GM10248 (cell line): Measurements from ENCODE around the gene MYO5B.

Experiments
- CTCF ChIA-PET: fragments of 300-600 bp; sonication (Branson Sonifier 250); formaldehyde crosslinking; extraction: SDS; loops from one replicate; lab custom pipeline; 2021; ENCODE audit warnings: antibody characterized with exemption; lab: Yijun Ruan, JAX
- POLR2A ChIA-PET: fragments of 350-650 bp; sonication (Branson Sonifier 250); formaldehyde crosslinking; extraction: SDS; loops from one replicate; lab custom pipeline; 2020; ENCODE audit warnings: antibody characterized with exemption; lab: Yijun Ruan, JAX
- DNase-seq: peaks from one replicate; pipeline ENCODE4 v3.0.0; 2012; ENCODE audit errors: extremely low spot score
- TF ChIP-seq, protein P1 (sequence below): IDR thresholded peaks from 2 replicates; pipeline ENCODE4 v1.5.1; 2012; ENCODE audit warnings: mild to moderate bottlenecking, low read depth; ENCODE audit errors: extremely low read depth, missing control alignments, control extremely low read depth

MYO5B gene

DNA sequence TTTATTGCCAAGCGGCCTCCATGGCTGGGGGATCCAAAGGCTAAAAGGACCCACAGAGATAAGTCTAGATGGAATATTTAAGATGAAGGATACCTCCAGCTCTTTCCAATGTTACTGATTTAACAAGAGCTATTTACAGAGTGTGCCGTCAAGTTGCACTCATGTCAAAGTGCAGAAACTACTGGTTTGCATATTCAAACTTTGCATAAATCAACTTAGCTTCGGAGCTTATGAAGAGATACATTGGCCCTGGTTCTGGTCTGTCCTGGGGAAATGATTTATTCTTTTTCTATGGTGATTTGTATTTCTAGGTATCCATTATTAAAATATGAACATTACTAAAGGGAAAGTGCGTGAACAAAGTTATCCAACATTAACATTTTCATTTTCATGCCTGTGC, 14.4 kb upstream of the MYO5B start:
- no peak for DNase-seq
- TF ChIP-seq, protein P1, sequence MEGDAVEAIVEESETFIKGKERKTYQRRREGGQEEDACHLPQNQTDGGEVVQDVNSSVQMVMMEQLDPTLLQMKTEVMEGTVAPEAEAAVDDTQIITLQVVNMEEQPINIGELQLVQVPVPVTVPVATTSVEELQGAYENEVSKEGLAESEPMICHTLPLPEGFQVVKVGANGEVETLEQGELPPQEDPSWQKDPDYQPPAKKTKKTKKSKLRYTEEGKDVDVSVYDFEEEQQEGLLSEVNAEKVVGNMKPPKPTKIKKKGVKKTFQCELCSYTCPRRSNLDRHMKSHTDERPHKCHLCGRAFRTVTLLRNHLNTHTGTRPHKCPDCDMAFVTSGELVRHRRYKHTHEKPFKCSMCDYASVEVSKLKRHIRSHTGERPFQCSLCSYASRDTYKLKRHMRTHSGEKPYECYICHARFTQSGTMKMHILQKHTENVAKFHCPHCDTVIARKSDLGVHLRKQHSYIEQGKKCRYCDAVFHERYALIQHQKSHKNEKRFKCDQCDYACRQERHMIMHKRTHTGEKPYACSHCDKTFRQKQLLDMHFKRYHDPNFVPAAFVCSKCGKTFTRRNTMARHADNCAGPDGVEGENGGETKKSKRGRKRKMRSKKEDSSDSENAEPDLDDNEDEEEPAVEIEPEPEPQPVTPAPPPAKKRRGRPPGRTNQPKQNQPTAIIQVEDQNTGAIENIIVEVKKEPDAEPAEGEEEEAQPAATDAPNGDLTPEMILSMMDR: no peak
- ChIA-PET POLR2A (no interaction called here), CTCF (interaction anchor here (2.5 to 8.3 kb wide), 3 partner anchors 9 to 148 kb away, joined by 13 to 60 read pairs (median 19); no protein-coding TSS in a partner anchor)

DNA sequence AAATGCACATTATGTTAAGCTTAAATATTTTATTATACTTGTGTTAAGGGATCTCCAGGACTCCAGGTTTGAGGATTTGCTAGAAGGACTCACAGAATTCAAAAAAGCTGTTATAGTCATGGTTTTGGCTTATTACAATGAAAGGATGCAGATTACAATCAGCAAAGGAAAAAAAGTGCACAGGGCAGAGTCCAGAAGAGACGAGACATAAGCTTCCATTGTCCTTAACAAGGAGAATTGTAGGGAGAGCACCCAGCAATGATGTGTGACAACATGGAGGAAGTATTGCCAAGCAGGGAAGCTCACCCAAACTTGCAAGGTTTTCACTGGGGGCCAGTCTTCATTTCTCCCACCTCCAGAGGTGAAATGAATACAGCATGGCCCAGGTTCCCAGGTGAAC, 12.8 kb upstream of the MYO5B start:
- DNase-seq: no peak
- CTCF ChIA-PET: interaction anchor here (1.2 to 8.3 kb wide), 8 partner anchors 9 to 149 kb away, joined by 3 to 60 read pairs (median 4); partner anchors contain the start of gene MYO5B
- TF ChIP-seq, protein P1: no peak
- POLR2A ChIA-PET: no interaction called here

DNA sequence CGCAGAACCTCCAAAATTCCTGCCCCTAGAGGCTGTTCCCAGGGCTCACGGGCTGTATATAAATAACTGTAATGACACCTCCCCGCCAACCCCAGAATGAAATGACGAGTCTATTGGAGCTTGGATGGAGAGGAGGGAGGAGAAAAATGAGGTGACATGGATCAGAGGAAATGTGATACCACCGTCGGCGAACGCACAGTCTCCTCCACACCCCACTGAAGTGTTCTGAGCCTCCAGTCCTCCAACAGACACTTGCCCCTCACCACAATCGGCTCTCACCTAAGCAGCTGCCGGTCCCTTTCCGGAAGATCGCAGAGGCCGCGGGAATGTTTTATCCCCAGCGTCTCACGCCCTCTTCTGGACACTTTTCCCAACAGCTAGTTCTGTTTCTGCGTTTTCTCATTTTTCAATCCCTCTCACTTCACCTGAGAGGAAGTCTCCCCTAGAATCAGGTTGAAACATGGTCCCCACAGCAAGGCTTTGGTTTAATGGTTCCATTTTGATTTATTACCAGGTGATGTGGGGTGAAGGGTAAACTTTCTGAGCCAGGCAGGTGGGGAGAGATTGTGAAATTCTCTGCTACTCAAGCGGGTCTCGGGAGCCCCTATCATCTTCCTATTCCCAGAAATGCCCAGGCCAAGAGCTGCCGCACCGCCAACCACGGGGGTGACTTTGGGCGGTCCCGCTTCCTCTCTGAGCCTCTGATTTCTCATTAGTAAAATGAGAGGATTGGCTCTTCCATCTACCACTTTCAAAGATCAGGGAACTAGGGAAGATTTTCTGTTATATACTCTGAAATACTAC, 9.1 kb upstream of the MYO5B start:
- TF ChIP-seq, protein P1: peak; percentile 46
- DNase-seq: peak; percentile 51
- ChIA-PET POLR2A (no interaction called here), CTCF (interaction anchor here (0.9 to 8.3 kb wide), 21 partner anchors 9 to 1530 kb away, joined by 3 to 60 read pairs (median 3); partner anchors contain the start of gene MYO5B)

DNA sequence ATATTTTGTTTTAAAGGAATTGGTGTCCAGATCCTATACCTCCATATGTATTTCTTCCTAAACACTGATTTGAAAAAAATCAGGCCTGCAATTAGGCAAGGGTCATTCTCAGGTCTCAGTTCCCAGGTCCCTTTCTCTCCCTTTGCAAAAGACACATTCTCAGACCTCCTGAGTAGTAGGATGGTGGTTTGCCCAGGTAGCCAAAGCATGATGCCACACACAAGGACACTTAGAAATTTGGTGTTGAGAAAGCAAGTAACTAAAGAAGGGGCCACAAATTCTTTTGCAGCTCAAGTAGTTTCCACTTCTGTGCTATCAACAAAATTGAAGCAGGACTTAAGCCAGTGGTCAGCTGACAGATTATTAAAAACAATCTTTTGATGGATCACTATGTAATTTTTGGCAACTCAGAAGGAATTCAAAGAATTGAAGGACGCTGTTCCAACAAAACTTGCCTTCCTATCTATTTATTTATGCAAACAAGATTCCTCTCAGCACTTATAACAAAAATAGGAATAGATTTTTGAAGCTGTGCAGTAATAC, 6.6 kb upstream of the MYO5B start:
- CTCF ChIA-PET: interaction anchor here (1.3 to 8.3 kb wide), 3 partner anchors 18 to 209 kb away, joined by 3 to 60 read pairs (median 4); no protein-coding TSS in a partner anchor
- POLR2A ChIA-PET: no interaction called here
- DNase-seq: no peak
- TF ChIP-seq, protein P1: no peak

DNA sequence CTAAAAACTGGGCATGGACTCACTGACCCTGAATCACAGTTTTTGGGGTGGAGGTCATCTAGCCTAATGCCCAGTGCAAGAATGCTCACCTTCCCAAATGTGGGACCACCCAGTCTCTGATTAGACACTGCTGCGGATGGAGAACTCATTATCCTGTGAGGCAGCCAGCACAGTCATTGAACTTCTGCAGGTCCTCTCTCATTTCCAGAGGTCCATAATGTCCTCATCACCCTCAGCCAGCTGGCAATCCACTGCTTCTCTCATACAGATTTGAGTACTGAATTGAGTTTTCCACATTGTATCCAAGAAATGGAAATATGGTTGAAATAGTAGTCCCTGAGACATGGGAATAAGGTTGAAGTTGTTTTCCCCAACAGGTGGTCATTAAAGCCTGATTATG, 5.0 kb upstream of the MYO5B start:
- no peak for DNase-seq
- ChIA-PET CTCF (interaction anchor here (1.6 kb wide), 1 partner anchor 157 kb away, joined by 6 read pairs; no protein-coding TSS in a partner anchor), POLR2A (no interaction called here)
- TF ChIP-seq, protein P1: no peak

DNA sequence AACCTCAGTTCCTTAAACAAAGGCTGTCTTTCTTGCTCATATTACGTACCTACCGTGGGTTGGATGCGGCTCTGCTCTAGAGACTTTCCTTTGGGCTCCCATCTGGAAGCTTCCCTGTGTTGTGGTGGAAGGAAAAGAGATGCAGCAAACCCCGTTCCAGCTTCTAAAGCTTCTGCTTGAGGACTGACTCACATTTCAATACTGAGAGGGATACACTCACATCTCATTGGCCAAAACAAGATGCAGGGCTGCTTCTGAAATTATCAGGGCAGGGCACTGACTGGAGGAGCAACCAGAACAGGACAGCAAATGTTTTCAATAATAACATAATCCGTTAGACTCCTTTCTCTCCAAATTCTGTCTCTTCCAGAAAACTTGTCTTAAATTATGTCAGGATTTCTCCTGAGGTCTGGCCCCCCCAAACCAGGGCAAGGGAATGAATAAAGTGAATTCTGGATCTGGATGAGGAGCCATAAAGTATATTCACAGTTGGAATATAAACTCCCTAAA, 4.5 kb upstream of the MYO5B start:
- ChIA-PET POLR2A (no interaction called here), CTCF (interaction anchor here (1.6 kb wide), 1 partner anchor 158 kb away, joined by 6 read pairs; no protein-coding TSS in a partner anchor)
- TF ChIP-seq, protein P1: no peak
- no peak for DNase-seq
